Breast epithelium (tissue), 4 donors: ENCODE measurements around the gene CSMD2. TPM values are rescaled to one million over a fixed set of nuclear protein-coding genes. Genes with fewer than 3 reads are reported as not detected.

Experiments
- DNase-seq, 2 donors: peaks; one replicate each; pipeline ENCODE4 v3.0.0-alpha.2; 2019; ENCODE audit warnings: low spot score in 2 of 2
- H3K27ac ChIP-seq, 2 donors: fragments of 200-600 bp; sonication (generic) in 1 of 2; one replicate each; pipeline ENCODE4 v1.5.1; 2016 to 2019; ENCODE audit warnings: mild to moderate bottlenecking in 1 of 2
- H3K27me3 ChIP-seq, 2 donors: fragments of 200-600 bp; sonication (generic) in 1 of 2; one replicate each; pipeline versions ENCODE4 v1.5.1 to v1.6.0; 2017 to 2019; ENCODE audit warnings: control low read depth in 1 of 2, mild to moderate bottlenecking in 1 of 2
- H3K36me3 ChIP-seq: fragments of 200-600 bp; one replicate; pipeline ENCODE4 v1.5.1; 2019
- H3K4me1 ChIP-seq, 2 donors: fragments of 200-600 bp; sonication (generic); one replicate each; pipeline ENCODE4 v1.5.1; 2016 to 2019; ENCODE audit warnings: control low read depth in 1 of 2
- H3K4me3 ChIP-seq, 3 donors: fragments of 200-600 bp; sonication (generic); 1 replicate in 2 of 3; 2 replicates in 1 of 3; pipeline ENCODE4 v1.5.1; 2016 to 2019; ENCODE audit warnings: mild to moderate bottlenecking in 3 of 3, moderate library complexity in 2 of 3
- H3K9me3 ChIP-seq, 2 donors: fragments of 200-600 bp; sonication (generic) in 1 of 2; one replicate each; pipeline ENCODE4 v1.5.1; 2016 to 2019; ENCODE audit warnings: control low read depth in 1 of 2
- POLR2A ChIP-seq: fragments of 450-650 bp; IDR thresholded peaks from one replicate; pipeline ENCODE4 v1.6.1; 2016; ENCODE audit warnings: antibody characterized with exemption, mild to moderate bottlenecking, moderate library complexity
- POLR2AphosphoS5 ChIP-seq, 3 donors: sonication (generic); formaldehyde crosslinking; IDR thresholded peaks; one replicate each; pipeline ENCODE4 v1.6.1; 2017; ENCODE audit warnings: antibody characterized with exemption in 3 of 3
- intact Hi-C: fragments of 100-400 bp; cut with DNase I; formaldehyde crosslinking; loops from one replicate; pipeline ENCODE4 v1.15.1; 2023; ENCODE audit warnings: low total_unique reads
- total RNA-seq, 3 donors: library from RNA; depleted of rRNA; stranded (reverse); fragments of >200 nt; gene quantifications; one replicate each; pipeline ENCODE4 v1.1.0, GENCODE V29; 2016
- TF ChIP-seq, protein P1 (sequence below), 3 donors: fragments of 450-650 bp; IDR thresholded peaks; one replicate each; pipeline ENCODE4 v1.5.1; 2016 to 2017; ENCODE audit warnings: antibody characterized with exemption in 3 of 3, mild to moderate bottlenecking in 3 of 3, moderate library complexity in 3 of 3

The CSMD2 gene
- total RNA-seq, 3 donors from 2014 or later: 0.33 to 2.6 (median 0.44) TPM

DNA sequence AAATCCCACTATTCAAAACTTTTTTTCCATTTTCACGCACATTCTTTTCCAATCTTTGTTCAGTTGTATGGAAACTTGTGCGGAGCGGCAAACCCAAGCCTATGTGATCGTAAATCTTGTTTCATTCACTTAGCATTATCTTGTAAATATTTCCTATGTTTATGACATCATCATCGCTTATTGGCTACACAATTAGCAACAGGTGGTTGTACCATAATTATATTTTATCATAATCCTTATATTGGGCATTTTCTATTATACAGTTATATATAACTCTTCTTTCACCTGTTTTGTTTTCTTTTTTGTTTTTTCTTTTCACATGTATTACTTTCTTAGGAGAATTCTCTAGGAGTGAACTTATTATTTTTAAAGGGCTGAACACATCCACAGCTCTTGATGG lies 627.1 kb downstream of the CSMD2 start:
- H3K27me3 ChIP-seq: no peaks in the 10 kb centered on the region
- intact Hi-C loops: no loop called here

DNA sequence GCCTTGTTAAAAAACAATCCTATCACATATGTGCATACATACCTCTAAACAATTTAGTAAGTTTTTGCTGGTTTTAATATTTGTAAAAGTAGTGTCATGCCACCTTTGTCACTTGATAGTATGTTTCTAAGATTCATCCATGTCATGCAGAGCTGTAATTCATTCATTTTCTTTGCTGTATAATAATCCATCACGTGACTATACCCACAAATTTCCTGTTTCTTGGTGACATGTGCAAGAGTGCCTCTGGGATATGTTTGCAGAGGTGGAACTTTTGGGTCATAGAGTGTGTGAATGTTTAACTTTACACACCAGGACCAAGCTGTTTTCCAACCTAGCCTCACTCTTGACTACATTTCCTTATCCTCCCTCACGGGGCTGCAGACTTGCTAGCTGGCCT lies 629.7 kb downstream of the CSMD2 start:
- Histone ChIP-seq H3K9me3 (no peaks in the 10 kb centered on the region), H3K4me3 (no peak overlapping the region), H3K27ac (no peak overlapping the region), H3K4me1 (no peaks in the 10 kb centered on the region), H3K36me3 (no peaks in the 10 kb centered on the region), H3K27me3 (no peaks in the 10 kb centered on the region)
- TF ChIP-seq, protein P1, sequence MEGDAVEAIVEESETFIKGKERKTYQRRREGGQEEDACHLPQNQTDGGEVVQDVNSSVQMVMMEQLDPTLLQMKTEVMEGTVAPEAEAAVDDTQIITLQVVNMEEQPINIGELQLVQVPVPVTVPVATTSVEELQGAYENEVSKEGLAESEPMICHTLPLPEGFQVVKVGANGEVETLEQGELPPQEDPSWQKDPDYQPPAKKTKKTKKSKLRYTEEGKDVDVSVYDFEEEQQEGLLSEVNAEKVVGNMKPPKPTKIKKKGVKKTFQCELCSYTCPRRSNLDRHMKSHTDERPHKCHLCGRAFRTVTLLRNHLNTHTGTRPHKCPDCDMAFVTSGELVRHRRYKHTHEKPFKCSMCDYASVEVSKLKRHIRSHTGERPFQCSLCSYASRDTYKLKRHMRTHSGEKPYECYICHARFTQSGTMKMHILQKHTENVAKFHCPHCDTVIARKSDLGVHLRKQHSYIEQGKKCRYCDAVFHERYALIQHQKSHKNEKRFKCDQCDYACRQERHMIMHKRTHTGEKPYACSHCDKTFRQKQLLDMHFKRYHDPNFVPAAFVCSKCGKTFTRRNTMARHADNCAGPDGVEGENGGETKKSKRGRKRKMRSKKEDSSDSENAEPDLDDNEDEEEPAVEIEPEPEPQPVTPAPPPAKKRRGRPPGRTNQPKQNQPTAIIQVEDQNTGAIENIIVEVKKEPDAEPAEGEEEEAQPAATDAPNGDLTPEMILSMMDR (IDR thresholded peaks at IDR 0.05): no peak
- TF ChIP-seq POLR2A: no peak
- TF ChIP-seq POLR2AphosphoS5 (IDR thresholded peaks at IDR 0.05): no peak
- intact Hi-C loops: no loop called here
- no peak for DNase-seq

More for the DNA sequence above, 627.1 kb downstream of the CSMD2 start:
- Histone ChIP-seq H3K4me3 (no peak overlapping the region), H3K4me1 (no peaks in the 10 kb centered on the region), H3K9me3 (no peaks in the 10 kb centered on the region), H3K36me3 (no peaks in the 10 kb centered on the region), H3K27ac (no peak overlapping the region)
- DNase-seq: no peak
- no peak for TF ChIP-seq POLR2A
- no peak for TF ChIP-seq POLR2AphosphoS5 (IDR thresholded peaks at IDR 0.05)
- TF ChIP-seq, protein P1 (IDR thresholded peaks at IDR 0.05): no peak

DNA sequence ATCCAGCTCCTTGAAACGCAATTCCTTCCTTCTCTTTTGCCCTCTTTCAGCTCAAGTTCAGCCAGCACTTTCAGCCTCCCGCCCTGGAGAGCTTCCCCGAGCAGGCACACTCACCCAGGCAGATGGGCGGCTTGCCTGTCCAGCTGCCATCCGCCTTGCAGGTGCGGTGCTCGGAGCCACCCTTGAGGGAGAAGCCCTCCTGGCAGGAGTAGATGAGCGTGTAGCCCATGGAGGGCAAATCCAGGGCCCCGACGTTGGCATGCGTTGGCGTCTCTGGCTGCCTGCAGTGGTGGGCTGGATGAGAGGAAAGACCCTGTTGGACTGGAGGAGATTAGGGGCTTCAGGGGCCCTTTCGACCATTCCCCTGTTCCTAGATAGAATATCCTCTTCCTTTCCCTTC lies 632.1 kb downstream of the CSMD2 start:
- H3K27me3 ChIP-seq: no peaks in the 10 kb centered on the region
- H3K4me1 ChIP-seq: no peaks in the 10 kb centered on the region
- no peaks in the 10 kb centered on the region for H3K9me3 ChIP-seq
- H3K27ac ChIP-seq: no peak overlapping the region
- no peak for DNase-seq
- no peak overlapping the region for H3K4me3 ChIP-seq
- no peaks in the 10 kb centered on the region for H3K36me3 ChIP-seq
- intact Hi-C loops: no loop called here
- TF ChIP-seq, protein P1 (IDR thresholded peaks at IDR 0.05): no peak
- TF ChIP-seq POLR2AphosphoS5 (IDR thresholded peaks at IDR 0.05): no peak
- TF ChIP-seq POLR2A: no peak

DNA sequence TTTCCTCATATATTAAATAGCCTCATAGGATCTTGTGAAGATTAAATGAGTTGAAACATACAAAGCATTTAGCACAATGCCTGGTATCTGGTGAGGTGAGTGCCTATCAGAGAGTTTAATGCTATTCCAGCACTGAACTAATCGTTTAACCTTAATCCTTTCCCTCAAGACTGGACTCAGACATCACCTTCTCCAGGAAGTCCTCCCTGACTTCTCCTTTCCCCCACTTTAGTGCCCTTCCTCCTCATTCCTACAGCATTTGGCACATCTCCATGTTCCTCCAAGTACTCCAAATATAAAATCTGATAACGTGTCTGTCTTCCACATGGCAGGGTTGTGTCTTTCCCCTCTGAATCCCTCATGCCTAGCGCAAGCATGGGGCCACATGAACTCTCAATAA lies 632.8 kb downstream of the CSMD2 start:
- no peak overlapping the region for H3K4me3 ChIP-seq
- H3K9me3 ChIP-seq: no peaks in the 10 kb centered on the region
- intact Hi-C loops: no loop called here
- no peaks in the 10 kb centered on the region for H3K36me3 ChIP-seq
- H3K27ac ChIP-seq: no peak overlapping the region
- TF ChIP-seq POLR2AphosphoS5 (IDR thresholded peaks at IDR 0.05) (no peak), POLR2A (no peak)
- TF ChIP-seq, protein P1 (IDR thresholded peaks at IDR 0.05): no peak
- no peaks in the 10 kb centered on the region for H3K4me1 ChIP-seq
- no peaks in the 10 kb centered on the region for H3K27me3 ChIP-seq
- DNase-seq: no peak

DNA sequence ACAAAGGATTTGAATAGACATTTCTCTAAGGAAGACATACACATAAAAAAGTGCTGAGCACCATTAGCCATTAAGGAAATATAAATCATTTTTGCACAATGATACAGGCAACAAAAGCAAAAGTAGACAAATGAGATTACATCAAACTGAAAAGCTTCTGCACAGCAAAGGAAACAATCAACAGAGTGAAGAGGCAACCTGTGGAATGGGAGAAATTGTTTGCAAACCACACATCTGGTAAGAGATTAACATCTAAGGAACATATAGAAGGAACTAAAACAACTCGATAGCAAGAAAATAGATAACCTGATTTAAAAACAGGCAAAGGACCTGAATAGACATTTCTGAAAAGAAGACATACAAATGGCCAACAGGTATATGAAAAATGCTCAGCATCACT lies 635.1 kb downstream of the CSMD2 start:
- H3K4me3 ChIP-seq: no peak overlapping the region
- TF ChIP-seq, protein P1 (IDR thresholded peaks at IDR 0.05): no peak
- no peaks in the 10 kb centered on the region for H3K9me3 ChIP-seq
- no peaks in the 10 kb centered on the region for H3K4me1 ChIP-seq
- intact Hi-C loops: no loop called here
- H3K27ac ChIP-seq: no peak overlapping the region
- H3K27me3 ChIP-seq: no peaks in the 10 kb centered on the region
- H3K36me3 ChIP-seq: no peaks in the 10 kb centered on the region
- no peak for DNase-seq
